GM21390 (cell line): ENCODE results near the gene HOXC13.

Experiments used
- ATAC-seq: cut with Tn5 transposase; IDR thresholded peaks from one replicate; pipeline ENCODE4 v1.9.1; 2021; ENCODE audit not compliant: unreplicated experiment

Gene HOXC13

DNA sequence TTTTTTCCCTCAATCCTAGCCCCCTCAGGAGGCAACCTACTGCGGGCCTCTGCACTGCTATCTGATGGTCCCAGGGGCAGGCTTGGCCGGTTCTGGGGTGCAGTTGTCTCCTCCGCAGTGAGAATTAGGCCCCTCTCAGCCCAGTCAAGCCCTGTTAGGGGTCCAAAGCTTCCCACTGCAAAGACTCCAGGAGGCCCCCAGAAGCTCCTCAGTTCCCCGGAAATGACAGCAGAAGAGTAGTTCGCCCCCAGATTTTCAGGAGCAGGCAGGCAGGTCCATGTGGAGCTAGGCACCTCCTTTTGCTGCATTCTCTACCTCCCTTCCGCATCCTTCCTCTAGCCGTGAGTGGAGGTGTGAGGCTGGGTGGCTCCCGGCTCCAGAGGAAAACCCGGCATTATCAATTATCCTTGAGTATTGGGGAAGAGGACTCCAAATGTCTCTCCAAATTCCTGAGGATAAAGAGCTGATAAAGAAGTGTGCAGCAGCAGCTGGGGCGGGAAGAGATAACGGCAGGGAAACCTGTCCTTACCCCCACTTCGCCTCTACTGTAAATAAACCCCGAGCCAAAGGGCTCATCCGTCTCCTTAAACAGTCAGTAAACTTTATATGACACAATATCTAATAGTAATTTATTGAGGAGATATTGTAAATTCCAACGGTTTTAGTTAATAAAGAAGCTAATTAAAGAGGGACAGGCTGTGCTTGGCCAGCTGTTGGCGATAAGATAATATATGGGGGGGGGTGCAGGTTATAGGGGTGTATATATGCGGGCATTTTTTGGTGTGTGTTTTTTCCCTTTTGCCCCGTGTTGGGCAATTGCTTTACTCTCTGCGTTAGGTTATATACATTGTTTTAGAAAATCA, 15.4 kb downstream of the HOXC13 start:
- no peak for ATAC-seq

DNA sequence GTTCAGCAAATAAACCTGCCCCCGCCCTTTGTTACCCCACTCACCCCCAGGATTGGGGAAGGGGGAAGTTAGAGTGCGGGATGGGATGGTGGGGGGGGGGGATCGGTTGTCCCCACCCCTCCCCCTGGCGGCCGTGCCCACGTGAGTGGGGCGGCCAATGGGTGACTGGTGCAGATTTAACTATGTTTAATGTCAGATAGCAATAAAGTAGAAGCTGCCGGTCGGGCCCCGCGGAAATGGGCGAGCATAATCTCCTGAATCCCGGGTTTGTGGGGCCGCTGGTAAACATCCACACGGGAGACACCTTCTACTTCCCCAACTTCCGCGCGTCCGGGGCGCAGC, 16.0 kb downstream of the HOXC13 start, which contains the start of gene HOXC12:
Gene HOXC12 (plus strand): TSS at position 210 of the 342 bp plus-strand sequence. CDS start 27 bp downstream, at position 237.
- ATAC-seq: no peak

DNA sequence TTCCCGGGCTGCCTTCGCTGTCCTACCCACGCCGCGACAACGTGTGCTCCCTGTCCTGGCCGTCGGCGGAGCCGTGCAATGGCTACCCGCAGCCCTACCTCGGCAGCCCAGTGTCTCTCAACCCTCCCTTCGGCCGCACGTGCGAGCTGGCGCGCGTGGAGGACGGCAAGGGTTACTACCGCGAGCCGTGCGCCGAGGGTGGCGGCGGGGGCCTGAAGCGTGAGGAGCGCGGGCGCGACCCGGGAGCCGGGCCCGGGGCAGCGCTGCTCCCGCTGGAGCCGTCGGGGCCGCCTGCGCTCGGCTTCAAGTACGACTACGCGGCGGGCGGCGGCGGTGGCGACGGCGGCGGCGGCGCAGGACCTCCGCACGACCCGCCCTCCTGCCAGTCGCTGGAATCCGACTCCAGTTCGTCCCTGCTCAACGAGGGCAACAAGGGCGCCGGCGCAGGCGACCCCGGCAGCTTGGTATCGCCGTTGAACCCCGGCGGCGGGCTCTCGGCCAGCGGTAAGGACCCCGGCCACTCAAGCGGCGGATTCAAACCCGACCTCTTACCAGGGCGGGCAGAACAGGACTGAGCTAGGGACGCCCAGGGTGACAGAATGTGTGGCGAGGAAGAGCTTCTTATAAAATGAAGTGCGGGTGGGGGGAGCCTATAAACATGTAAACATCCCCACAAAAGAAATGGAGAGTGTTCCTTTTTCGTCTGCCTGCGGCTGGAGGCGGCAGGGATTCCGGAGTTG, 16.6 kb downstream of the HOXC13 start:
- ATAC-seq: no peak

DNA sequence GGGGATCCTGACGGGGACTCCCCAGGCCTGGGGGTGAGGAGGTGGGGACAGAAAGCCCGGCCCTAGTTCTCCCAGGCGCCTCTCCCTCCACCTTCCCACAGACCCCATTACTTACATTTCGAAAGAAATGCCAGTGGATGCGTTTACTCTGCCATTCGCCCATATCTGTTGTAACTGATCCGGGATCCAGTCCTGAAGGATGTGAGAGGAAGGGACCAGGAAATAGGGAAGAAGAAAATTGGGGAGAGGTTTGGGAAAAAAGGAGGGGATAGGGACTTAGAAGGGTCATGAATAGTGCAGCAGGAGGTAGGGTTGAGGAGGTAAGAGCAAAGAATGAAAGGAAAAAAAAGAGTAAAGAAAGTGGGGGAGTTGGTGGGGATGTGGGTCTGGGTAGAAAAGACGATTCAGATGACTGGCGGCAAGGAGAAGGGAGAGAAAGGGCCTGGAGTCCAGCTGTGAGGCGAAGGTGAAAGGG, 17.2 kb downstream of the HOXC13 start:
- no peak for ATAC-seq

DNA sequence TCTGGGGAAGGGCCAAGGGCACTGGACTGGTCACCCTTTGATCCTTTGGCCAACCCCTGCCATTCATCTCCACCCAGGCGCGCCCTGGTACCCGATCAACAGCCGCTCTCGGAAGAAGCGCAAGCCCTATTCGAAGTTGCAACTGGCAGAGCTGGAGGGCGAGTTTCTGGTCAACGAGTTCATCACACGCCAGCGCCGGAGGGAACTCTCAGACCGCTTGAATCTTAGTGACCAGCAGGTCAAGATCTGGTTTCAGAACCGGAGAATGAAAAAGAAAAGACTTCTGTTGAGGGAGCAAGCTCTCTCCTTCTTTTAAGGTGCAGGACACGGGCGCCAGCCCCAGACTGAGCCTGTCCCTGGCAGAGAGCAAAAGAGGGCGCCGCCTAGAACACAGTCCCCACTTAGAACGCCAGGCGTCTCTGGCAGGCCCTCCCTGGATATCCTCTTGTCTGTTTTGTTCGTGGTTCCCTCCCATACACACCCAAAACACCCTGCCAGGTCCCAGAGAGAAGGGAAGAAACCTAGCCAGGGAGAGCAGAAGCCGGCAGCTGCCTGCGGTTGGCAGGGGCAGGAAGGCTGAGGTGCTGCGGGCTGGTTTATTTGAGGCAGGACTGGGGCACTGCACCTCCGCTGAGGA, 17.7 kb downstream of the HOXC13 start:
- no peak for ATAC-seq

GRCh38 chr12:53956914-53957536, 18.4 kb downstream of the HOXC13 start:
- ATAC-seq: no peak

- ATAC-seq: no peak
Observed at GRCh38 chr12:53958128-53958527, 19.5 kb downstream of the HOXC13 start.

- no peak for ATAC-seq
Observed at GRCh38 chr12:53959314-53959713, 20.7 kb downstream of the HOXC13 start.

GRCh38 chr12:53960187-53961024, 21.8 kb downstream of the HOXC13 start:
- ATAC-seq: no peak

DNA sequence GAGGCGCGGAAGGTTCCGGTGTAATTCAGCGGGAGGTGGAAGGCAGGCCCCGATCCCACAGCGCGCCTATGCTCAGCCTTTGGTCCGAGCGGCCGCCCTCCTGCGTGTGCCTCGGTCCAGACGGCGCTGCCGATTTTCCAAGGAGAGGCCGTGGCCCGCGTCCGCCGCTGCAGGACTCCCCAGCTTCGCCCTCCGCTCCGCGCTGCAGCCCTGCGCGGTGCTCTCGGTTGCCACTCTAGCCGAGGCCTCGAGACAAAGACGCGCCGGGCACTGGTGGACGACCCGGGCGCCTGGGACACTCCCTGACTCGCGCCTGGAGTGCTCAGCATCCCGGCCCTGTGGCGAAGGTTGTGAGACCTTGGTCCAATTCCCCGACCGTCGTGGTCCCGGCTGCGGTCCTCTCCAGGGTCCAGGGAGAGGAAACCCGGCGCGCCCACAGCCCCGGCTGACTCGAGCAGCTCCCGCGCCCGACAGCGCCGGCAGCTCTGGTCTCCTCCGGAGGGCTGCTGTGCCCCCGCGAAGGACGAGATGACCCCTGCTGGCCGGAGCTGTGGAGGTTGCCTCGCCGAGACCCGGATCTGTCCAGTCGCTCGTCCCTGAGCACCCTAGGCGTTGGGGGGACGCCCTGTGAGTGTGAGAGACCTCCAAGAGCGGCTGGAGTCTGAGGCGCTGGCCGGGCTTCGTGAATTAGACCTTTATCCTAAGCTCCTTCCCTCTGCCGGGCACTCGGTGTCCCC, 22.6 kb downstream of the HOXC13 start:
- no peak for ATAC-seq

- no peak for ATAC-seq
Observed at GRCh38 chr12:53963005-53963404, 24.4 kb downstream of the HOXC13 start.

DNA sequence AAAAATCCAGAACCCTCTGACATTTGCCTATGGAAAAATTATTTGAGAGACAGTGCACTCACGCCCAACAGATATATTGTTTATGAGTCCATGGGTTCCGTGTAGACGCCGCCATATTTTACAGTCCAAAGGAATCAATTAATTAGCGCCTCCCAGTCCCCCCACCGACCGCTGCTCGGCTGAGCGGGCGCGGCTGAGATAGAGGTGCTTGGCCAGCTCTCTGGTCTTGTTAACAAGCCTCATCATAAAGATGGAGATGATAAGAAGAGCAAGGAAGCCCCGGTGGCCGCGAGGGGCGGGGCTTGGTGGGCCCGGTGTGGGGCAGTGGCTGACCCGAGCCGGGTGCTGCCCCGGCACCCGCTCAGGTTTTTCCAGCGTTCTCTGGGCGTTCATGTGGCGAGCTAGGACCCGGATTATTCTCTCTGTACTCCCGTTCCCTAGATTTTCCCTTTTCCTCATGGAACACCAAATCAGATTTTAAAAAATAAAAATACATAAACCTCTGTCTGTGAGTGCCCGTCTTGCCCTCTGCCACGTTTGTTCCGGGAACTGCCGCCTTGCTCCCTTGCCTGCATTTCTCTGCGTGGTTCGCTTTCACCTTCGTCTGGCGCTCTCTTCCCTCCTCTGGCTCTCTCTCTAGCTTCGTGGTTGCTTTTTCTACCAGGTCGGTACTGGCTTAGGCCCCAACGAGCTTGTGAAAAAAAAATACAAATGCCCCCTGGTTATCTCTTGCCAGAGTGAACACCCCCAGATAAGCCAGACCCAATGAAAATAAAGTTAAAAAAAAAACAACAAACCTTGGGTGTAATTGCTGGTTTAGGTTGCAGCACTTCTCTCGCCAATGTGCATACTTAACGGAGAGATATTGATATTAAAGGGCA, 25.0 kb downstream of the HOXC13 start:
- no peak for ATAC-seq

GRCh38 chr12:53964315-53964713, 25.7 kb downstream of the HOXC13 start:
- no peak for ATAC-seq

- no peak for ATAC-seq
Observed at GRCh38 chr12:53965281-53966084, 26.9 kb downstream of the HOXC13 start.

- no peak for ATAC-seq
Observed at GRCh38 chr12:53966085-53966384, 27.4 kb downstream of the HOXC13 start.

DNA sequence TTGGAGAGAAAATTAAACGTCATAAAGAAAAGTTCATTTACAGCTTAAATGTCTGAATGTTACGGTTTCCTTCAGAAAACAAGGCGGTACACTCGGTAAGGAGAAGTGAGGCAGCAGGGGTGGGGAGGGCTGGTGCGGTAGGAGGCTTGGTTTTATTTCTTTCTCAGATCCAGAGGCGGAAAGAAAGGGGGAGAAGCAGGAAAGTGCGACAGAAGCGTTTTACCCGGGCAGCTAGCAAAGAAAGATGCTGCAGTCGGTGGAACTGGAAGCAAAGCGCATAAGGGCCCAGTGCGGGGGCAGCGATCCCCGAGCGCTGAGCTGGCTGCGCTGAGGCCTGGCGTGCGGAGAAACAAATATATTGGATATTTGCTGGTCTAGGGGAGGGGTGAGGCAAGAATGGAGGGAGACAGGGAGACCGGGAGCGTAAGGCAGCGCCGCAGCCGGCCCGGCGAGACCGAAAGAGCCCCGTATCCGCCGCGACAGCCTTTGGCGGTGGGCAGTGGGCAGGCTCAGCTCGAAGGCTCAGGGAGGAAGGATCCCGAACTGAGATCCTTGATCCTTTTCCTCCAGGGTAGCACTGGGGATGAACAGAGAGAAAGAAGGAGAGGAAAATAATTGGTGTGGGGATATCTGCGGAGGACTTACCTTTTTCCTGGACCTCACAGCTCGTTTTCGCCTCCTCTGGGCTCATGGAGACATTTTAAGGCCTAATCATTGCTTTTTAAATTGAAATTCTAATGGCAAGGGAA, 27.9 kb downstream of the HOXC13 start:
- no peak for ATAC-seq

DNA sequence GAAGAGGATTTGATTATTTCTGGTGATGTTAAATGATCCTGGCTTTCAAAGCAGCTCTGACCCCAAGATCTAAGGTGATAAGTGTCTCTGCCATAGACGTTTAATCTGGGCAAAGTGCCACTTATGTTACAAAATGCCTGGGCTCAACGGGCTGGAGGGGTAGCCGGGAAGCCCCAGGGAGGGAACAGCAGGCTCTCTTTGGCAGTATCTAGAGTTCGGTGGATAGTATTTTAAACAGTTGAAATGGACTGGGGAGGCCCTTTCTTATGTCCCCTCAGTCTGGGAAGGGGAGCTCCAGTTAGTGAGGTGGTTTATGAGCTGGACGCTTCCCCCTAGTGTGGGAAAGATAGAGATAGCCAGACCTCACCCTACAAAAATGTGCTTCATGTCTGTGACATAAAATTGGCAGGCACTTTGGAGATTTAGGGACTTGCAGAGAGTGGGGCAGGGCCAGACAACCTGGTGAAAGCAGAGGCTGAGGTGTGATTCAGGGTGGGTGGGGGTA, 28.8 kb downstream of the HOXC13 start:
- ATAC-seq: no peak
